DMS153 treated with DMSO at 0.1 percent for 48 hours (cell line): ENCODE data around the gene HAPSTR1.
A peak's percentile ranks its signal among the peaks of the same experiment; 100 is the strongest.
"Not testable (repeated sequence)": the region's sequence is repeated elsewhere in the genome, so short reads cannot be mapped to it uniquely, and the experiment has no call there.

Source experiments
- DNase-seq: peaks from one replicate; lab custom pipeline; 2025; ENCODE audit not compliant: unreplicated experiment; lab: John Stamatoyannopoulos, UW

The HAPSTR1 gene, protein sequence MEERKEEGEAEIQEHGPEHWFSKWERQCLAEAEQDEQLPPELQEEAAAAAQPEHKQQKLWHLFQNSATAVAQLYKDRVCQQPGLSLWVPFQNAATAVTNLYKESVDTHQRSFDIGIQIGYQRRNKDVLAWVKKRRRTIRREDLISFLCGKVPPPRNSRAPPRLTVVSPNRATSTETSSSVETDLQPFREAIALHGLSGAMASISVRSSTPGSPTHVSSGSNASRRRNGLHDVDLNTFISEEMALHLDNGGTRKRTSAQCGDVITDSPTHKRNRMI

DNA sequence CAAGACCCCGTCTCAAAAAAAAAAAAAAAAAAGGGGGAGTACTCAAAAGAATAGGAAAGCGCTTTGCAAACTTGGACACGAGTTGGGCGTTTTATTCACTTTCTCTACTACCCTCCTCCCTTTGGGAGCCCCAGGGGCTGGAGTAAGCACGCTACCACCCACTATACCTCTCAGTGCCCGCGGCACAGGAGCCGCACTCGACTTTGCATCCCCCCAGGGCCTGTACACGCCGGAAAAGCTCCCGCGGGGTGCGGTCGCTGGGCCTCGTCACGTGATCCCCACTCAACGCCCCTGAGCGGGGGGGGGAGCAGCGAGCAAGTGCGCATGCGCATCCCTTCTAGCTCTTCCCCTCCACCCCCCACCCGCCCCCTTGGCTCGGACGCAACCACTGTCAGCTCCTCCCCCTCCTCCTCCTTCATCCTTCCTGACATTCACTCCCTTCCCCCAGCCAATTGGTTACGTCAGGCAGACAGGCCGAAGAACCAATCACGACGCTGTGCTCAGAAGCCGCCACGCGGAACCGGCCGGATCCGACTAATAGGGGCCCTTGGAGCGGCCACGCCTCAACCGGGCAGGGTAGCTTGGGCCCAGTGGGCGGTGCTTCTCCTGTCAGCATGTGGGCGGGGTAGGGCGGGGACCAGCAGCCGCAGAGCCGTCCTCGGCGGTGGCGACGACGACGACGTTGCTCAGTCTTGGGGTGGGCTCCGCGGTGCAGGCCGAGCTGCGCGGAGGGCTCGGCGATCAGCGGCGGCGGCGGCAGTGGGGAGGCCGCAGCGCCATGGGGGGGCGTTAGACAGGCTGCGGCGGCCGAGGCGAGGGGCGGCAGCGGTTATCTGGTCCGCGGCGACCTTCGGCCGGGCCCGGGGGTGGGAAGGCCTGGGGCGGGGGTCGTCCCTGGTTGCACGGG is at the start of gene HAPSTR1:
HAPSTR1 (plus strand) TSS at position 685 of the 907 bp plus-strand sequence. CDS start 401 bp downstream, outside the sequence.
- DNase-seq, result peak; percentile 97

DNA sequence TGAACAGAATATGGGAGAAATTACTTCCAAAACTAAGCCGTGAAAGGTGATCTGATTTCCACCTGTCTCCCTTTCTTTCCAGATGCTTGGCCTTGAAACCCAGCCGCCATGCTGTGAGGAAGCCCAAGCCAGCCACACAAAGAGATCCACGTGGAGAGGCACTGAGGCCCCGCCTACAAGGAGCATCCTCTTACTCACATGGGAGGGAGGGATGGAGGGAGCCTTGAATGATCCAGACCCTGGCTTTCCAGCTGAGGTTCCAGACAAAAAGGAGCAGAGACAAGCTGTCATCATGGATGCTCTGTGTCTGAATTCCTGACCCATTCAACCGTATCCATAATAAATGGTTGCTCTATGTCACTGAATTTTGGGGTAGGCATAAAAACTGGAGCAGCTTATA is 48.9 kb upstream of the HAPSTR1 start:
- DNase-seq, result no peak

DNA sequence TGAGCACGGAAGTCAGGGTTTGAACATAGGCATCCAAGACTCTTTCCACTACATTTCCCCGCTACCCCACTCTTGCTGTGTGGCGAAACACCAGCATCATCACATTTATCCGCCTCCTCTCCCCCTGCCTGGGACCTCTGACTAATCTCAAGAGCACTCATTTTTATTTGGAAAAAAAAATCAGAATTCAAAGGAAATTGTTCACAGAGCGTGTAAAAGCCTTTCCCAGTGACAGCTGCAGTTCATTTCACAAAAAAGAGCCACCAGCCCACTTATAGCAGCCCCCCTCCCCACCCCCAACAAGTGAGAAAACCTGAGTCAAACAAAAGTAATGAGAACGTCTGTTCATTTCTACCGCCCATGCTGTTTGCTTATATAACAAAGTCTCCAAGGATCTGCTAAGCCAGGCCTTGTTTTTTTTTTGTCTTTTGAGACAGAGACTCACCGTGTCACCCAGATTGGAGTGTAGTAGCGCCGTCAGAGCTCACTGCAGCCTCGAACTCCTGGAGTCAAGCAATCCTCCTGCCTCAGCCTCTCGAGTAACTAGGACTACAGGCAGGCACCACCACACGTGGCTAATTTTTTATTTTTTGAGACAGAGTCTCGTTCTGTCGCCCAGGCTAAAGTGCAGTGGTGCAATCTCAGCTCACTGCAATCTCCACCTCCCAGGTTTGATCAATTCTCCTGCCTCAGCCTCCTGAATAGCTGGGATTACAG is 48.3 kb upstream of the HAPSTR1 start:
- DNase-seq, result no peak

DNA sequence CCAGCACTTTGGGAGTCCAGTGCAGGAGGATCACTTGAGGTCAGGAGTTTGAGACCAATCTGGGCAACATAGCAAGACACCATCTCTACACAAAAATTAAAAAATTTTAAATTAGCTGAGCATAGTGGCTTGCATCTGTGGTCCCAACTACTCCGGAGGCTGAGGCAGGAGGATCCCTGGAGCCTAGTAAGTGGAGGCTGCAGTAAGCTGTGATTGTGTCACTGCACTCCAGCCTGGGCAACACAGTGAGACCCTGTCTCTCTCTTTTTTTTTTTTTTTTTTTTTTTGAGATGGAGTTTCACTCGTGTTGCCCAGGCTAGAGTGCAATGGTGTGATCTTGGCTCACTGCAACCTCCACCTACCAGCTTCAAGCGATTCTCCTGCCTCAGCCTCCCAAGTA is 45.9 kb upstream of the HAPSTR1 start:
- DNase-seq, result not testable (repeated sequence)

DNA sequence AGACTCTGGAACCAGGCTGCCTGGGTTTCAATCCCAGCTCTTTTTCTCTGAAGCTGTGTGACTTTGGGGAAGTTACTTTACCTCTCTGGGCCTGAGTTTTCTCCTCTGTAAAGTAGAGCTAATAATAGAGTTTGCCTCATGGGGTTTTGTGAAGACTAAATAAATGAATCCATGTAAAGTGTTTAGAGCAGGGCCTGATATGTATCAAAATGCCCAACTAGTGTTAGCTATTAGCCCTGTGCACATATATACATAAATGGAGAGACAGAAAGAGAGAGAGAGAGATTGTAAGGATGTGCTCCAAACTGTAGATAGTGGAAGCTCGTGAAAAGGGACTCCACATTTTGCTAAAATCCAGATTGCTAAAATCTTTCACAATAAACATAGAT is 44.8 kb upstream of the HAPSTR1 start:
- no peak for DNase-seq

DNA sequence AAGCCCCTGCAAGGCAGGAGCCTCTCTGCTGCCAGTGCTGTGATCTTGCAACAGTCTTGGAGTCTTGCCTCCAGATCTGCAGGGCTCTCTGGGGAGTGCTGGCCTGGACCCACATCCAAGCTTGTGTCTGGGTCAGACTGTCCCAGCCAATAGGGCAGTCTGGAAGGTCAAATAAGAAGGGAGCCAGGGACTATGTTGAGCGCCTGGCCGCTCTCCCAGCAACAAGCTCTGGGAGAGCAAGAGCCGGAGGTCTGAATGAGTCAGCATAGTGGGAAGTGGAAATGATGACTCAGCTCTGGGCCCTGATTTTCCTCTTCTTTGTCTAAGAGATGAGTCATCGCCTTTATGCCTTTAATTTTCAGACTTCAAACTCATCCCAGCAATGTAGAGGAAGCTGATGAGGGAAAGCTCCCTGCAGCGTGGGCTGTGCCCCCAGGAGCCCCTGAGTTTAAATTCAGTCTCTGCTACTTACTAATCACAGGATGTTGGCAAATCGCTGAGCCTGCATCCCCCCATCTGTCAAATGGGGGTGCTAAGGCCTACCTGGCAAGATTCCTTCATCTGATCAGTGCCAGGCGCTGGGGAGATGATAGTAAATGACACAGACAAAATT is 43.6 kb upstream of the HAPSTR1 start:
- peak; percentile 73 for DNase-seq

DNA sequence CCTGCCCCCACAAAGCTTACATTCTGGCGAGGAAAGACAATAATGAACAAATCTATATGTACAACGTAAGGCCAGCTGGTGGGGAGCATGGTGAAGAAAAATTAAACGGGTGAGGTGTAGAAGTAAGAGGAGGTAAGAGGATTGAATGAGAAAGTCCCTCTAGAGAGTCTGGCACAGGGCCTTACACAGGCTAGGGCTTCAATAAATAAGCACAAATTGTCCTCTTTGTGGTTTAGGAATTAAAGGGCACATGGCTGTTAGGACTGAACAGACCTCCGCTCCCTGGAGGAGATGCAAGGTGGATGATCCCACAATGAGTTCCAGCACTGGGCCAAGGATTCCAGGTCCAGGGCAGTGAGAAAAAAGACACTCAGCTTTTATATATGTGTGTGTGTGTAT is 43.1 kb upstream of the HAPSTR1 start:
- DNase-seq, result no peak

DNA sequence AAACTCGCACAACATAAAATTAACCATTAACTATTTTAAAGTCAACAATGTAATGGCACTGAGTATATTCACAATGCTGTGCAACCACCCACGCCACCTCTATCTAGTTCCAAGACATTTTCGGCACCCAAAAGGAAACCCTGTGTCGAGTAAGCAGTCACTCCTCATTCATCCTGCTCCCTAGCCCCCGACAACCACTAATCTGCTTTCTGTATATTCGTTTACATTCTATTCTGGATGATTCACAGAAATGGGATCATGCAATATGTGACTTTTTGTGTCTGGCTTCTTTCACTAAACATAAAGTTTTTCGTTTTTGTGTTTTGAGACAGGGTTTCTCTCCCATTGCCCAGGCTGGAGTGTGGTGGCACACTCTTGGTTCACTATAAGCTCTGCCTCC is 42.2 kb upstream of the HAPSTR1 start:
- DNase-seq, result no peak

DNA sequence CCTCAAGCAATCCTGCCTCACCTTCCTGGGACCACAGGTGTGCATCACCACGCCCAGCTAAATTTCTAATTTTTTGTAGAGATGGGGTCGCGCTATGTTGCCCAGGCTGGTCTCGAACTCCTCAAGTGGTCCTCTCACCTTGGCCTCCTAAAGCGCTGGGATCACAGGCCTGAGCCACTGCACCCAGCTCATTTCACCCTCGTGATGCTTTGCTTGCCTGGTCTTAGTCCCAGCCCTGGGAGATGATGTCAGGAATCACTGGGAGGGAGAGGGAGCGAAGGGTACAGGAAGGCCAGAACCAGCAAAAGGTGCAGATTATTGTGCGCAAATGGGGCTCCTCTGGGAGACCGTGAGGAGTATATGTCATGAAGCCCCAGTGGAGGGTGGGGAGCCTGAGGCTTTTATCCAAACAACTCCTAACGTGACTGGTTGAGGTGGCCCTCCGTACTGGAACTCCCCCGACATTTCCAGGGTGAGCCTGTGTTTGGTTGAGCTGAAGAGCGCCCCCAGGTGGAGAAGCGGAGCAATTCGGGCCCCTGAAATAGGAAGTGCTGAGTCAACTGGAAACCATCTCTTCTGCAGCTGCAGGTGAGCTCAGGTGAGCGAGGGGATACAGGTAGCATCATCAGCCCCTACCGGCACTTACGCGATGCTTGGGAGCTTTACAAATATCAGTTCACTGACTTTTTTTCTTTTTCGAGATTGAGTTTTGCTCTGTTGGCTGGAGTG is 41.2 kb upstream of the HAPSTR1 start:
- no peak for DNase-seq

DNA sequence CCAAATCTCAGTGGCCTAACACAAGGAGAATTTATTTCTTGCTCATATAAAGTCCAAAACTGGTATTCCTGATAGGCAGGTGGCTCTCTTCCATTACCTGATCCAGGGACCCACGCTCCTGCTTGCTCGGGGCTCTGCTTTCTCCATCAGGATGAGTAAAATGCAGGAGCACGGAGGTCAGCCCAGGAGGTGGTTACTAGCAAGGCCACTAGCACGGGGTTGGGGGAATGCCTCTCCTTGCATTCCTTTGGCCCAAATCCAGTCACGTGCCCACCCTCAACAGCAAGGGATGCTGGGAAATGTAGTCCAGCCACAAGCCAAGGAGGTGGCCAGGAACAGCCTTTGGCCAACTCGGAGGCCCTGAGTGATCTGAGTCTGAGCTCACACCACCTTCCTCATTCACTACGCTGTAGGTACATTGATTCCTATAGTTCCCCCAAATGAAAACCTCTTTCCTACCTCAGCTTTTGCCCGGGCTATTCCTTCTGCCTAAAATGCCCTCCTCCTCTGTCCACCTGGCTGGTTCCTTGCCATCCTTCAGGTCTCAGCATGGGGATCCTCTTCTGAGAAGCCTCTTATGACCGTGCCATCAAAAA is 38.3 kb upstream of the HAPSTR1 start:
- DNase-seq, result peak; percentile 7

DNA sequence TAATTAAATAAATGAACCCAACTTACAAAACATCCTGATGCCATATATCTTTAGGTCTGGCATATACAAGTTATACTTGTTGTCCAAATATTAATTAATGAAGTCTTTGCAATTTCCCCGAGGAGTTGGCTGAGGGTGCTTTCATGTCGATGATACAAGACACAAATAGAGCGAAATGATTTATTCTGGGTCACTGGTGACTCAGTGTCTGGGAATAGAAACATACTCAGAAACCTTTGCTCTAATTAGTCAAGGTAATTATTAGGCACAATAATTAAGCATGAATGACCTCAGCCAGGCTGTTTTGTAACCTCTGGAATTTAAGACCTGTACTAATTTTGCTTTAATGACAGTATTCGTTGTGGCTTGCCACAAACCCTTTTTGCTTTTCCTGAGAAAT is 37.0 kb upstream of the HAPSTR1 start:
- DNase-seq, result no peak

DNA sequence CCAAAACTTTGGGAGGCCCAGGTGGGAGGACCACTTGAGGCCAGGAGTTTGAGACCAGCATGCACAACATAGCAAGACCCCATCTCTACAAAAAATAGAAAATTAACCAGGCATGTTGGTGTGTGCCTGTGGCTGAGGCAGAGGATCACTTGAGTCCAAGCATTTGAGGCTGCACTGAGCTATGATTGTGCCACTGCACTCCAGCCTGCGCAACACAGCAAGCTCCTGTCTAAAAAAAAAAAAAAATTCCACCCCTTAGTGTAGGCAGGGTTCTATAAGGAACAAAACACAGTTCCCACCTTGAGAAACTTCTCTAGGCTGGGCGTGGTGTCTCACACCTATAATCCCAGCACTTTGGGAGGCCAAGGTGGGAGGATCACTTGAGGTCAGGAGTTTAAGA is 36.3 kb upstream of the HAPSTR1 start:
- no peak for DNase-seq

DNA sequence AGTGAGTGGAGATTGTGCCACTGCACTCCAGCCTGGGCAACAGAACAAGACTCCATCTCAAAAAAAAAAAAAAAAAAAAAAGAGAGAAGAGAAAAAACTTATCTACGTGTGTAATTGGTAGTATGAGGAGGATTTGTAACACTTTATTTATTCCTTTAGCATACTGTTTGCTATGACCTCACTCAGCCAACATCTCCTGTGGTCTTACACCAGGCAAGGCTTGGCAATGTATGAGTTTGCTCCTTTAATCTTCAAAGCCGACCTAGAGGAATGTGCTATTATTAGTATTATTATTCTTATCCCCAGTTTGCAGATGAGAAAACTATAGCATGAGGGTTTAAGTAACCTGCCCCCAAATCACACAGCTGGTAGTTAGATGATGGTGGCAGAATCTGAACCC is 35.8 kb upstream of the HAPSTR1 start:
- no peak for DNase-seq

DNA sequence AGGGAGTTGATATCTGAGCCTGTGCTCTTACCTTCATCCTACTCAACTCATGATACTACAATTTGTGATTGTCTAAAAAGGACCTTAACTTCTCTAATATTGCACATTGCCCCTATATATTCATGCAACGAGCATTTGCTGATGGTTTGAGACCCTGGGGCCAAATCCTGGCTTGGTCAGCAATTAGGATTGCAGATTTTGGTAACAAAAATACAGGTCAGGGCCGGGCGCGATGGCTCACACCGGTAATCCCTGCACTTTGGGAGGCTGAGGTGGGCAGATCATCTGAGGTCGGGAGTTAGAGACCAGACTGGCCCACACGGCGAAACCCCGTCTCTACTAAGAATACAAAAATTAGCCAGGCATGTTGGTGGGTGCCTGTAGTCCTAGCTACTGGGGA is 35.4 kb upstream of the HAPSTR1 start:
- no peak for DNase-seq

DNA sequence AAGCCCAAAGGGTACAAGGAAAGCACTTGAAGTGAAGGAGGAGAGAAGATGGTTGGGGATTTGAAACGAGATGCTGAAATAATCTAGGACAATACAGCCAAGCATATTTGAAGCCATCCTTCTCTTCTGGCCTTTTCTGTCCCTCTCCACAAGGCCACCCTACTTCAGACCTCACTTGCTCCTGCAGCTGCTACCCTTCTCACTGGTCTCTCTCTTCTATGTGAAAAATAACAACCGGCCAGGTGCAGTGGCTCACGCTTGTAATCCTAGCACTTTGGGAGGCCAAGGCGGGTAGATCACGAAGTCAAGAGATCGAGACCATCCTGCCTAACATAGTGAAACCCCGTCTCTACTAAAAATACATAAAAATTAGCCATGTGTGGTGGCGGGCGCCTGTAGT is 33.2 kb upstream of the HAPSTR1 start:
- no peak for DNase-seq

DNA sequence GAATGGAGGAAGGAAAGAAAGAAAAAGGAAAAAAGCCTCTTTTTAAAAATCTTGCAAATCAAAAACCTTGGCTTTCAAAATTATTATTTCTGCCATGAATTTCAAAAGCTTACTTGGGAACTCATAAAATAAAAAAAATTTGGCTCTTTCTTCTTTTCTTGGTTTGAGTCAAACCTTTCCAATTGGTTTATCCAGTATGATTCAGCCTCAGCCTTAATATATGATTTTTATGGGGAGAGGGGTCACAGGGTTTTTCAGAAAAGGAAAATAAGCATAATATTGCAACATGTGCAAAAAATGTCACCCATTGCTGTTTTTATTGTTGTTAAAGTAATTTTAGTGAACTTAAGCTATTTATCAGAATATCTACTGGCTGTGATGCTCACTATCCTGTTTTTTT is 31.2 kb upstream of the HAPSTR1 start:
- DNase-seq, result no peak

DNA sequence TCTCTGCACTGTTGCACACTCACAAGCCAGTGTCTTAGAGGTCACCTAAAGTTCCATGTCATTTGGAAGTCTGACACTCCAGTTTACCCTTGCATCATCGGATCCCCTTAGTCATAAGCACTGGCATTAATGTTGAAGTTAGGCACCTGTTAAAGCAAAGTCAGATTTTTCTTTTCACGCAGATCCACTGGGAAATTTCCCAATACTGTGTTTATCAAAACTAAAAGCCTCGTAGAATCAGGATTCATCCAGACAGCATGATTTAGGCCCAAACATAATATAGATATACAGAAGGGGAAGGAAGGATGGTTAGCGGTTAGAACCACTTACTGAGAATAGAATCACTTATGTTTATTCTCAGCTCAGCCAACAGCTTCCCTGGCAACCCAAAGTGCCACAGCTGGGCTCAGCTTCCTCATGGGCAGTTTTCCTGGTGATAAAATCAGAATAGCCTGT is 30.1 kb upstream of the HAPSTR1 start:
- peak; percentile 14 for DNase-seq

DNA sequence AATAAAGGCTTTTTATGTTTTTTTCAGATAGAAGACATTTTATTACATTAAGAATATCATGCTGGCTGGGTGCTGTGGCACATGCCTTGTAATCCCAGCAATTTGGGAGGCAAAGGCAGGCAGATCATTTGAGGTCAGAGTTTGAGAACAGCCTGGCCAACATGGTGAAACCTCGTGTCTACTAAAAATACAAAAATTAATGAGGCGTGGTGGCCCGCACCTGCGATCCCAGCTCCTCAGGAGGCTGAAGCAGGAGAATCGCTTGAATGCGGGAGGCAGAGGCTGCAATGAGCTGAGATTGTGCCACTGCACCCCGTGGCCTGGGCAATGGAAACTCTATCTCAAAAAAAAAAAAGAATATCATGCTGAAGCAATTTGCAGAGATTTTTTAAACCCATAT is 29.1 kb upstream of the HAPSTR1 start:
- DNase-seq, result no peak

DNA sequence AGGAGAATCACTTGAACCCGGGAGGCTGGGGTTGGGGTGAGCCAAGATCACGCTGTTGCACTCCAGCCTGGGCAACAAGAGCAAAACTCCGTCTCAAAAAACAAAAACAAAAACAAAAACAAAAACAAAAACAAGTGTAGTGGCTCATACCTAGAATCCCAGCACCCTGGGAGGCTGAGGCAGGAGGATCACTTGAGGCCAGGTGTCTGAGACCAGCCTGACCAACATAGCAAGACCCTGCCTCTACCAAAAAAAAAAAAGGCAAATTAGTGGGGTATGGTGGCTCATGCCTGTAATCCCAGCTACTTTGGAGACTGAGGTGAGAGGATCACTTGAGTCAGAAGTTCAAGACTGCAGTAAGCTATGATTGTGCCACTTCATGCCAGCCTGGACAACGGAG is 26.4 kb upstream of the HAPSTR1 start:
- DNase-seq, result no peak

DNA sequence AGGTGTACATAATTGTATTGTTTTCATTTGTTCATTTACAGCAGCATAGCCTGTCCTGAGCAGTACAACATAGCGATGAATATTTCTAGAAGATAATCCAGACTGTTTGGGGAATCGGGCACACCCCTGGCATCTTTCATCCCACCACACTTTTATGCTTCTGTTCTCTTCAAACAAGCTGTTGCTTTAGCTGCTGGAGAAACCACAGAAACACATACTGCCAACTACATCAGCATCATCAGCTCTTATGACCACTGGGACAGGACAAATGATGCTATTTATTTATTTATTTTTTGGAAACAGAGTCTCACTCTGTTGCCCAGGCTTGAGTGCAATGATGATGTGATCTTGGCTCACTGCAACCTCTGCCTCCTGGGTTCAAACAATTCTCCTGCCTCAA is 22.6 kb upstream of the HAPSTR1 start:
- DNase-seq, result no peak
